ENCODE measurements around the gene NMRK1.

GRCh38 chr9:75064307-75065025, 23.5 kb downstream of the NMRK1 start:
- TF ChIP-seq POLR2A (IDR thresholded peaks at IDR 0.05), result no peak
- TF ChIP-seq CTCF (IDR thresholded peaks at IDR 0.05), result no peak
- no peak for TF ChIP-seq EP300 (IDR thresholded peaks at IDR 0.05)
- no peak for TF ChIP-seq POLR2AphosphoS5 (IDR thresholded peaks at IDR 0.05)

All from stomach (tissue), 4 donors.